ENCODE results near the gene TP53I3.

Gene TP53I3

DNA sequence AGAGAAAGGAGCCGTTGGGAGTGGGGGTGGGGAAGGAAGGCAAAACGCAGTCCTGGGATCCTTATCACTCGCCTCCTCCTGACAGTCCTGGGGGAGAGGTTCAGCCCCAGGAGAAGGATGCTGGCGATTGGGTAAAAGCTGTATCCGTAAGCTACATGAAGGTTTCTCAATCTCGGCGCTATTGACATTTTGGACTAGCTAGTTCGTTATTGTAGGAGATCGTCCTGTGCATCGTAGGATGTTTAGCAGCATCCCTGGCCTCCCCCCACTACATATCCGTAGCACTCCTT is 511 bp upstream of the TP53I3 start:
- Histone ChIP-seq H3K4me1 (peaks cover 8% of the 10 kb centered on the region), H3K4me3 (peak overlapping the region; percentile 47), H3K9me3 (no peaks in the 10 kb centered on the region), H3K27me3 (ENCODE audit: low read depth) (no peaks in the 10 kb centered on the region), H3K36me3 (replicated peaks) (peaks cover 19% of the 10 kb centered on the region)
- DNase-seq (ENCODE audit: low spot score in 2 of 2) = no peak
- in situ Hi-C loops (cut with MboI; ENCODE audit: low sequenced_read_pairs) = loop anchor here (10.0 kb wide), 1 partner anchor 160 kb away; the partner anchor contains the start of gene ATAD2B

DNA sequence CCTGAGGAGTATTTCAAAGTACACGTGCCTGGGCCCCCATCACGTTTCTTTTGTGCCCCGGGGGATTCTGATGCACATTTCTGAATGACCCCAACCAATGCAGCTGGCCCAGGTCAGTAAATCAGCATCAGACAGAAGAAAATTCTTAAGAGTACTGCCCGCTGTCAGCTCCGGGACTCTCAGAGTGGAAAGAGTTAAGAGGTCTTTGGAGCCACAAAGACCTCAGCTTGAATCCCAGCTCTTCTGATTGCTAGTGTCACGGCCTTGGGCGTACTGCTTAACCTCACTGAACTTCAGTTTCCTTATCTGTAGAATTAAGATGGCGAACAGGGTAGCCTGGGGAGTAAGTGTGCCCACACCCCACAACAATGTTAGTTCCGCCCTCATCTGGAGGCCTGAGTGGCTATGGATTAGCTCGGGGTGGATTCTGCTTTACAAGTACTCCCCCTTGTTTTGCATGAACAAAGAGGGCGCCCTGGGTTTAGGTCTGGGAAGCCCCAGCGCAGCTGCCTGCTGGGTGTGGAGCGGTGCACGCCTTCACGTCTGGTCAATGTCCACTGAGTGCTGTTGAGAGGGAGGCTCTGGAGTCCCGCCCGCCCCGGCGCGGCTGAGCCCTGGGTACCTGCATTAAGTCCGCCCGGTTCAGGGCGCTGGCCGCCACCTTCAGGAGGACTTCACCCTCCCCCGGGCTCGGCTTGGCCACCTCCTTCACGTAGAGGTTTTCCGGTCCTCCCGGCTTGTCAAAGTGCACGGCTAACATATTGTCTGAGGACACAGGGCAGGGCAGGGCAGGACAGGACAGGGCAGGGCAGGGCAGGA is 858 bp downstream of the TP53I3 start:
- H3K4me3 ChIP-seq = peak overlapping the region; percentile 47
- no peaks in the 10 kb centered on the region for H3K9me3 ChIP-seq
- in situ Hi-C loops (cut with MboI; ENCODE audit: low sequenced_read_pairs) = loop anchor here (10.0 kb wide), 1 partner anchor 159 kb away; the partner anchor contains the start of gene ATAD2B
- H3K27me3 ChIP-seq (ENCODE audit: low read depth) = no peaks in the 10 kb centered on the region
- H3K4me1 ChIP-seq = peaks cover 8% of the 10 kb centered on the region
- peak; percentile 92 to 94 for DNase-seq (ENCODE audit: low spot score in 2 of 2)
- peaks cover 19% of the 10 kb centered on the region for H3K36me3 ChIP-seq (replicated peaks)

- in situ Hi-C loops (cut with MboI; ENCODE audit: low sequenced_read_pairs) = loop anchor here (10.0 kb wide), 1 partner anchor 158 kb away; the partner anchor contains the start of gene ATAD2B
- DNase-seq (ENCODE audit: low spot score in 2 of 2) = no peak
- peaks cover 19% of the 10 kb centered on the region for H3K36me3 ChIP-seq (replicated peaks)
- peak overlapping the region; percentile 47 for H3K4me3 ChIP-seq
- peaks cover 8% of the 10 kb centered on the region for H3K4me1 ChIP-seq
- H3K27me3 ChIP-seq (ENCODE audit: low read depth) = no peaks in the 10 kb centered on the region
- H3K9me3 ChIP-seq = no peaks in the 10 kb centered on the region
Observed at GRCh38 chr2:24082787-24083566, 1.7 kb downstream of the TP53I3 start.

DNA sequence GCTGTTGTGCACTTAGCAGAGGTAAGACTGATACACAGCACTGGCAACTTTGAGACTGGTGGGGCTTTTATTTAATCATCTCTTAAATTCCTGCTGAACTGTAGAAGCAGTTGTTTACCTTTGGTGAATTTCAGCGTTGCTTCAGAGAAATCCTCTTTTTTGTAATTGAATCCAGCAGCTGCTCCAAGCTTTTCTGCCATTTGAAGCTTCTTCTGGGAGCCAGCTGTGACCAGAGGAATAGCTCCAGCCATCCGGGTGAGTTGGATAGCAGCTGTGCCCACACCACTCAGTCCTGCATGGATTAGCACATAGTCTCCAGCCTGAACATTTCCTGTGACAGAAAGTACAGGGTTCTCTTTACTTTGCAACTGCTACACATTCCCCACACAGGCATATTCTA is 3.9 kb downstream of the TP53I3 start:
- peaks cover 19% of the 10 kb centered on the region for H3K36me3 ChIP-seq (replicated peaks)
- no peaks in the 10 kb centered on the region for H3K27me3 ChIP-seq (ENCODE audit: low read depth)
- DNase-seq (ENCODE audit: low spot score in 2 of 2) = no peak
- no peaks in the 10 kb centered on the region for H3K9me3 ChIP-seq
- H3K4me3 ChIP-seq = no peak overlapping the region
- H3K4me1 ChIP-seq = peaks cover 8% of the 10 kb centered on the region
- in situ Hi-C loops (cut with MboI; ENCODE audit: low sequenced_read_pairs) = loop anchor here (10.0 kb wide), 1 partner anchor 156 kb away; the partner anchor contains the start of gene ATAD2B

DNA sequence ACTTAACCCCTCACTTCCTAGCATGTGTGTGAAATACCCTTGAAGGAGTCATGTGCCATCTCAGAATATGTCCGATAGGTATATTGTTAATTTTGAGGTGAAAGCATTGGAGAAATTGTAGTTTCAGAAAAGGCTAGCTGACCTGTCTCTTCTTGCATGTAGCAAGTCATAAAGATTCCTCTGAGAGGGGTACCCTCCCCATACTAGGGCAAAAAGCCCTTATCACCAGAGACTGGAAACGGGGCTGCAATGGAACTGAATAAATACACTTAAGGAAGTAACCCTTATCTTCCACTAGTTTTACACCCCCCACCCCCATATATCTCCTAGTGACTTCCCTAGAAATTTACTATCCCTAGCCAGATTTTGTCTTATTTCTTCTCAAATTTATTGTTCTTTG is 6.8 kb downstream of the TP53I3 start:
- in situ Hi-C loops (cut with MboI; ENCODE audit: low sequenced_read_pairs) = no loop called here
- H3K36me3 ChIP-seq (replicated peaks) = peaks cover 31% of the 10 kb centered on the region
- peaks cover 3% of the 10 kb centered on the region; the same call in 1 of the 2 replicates for H3K4me1 ChIP-seq
- no peak for DNase-seq (ENCODE audit: low spot score in 2 of 2)
- no peak overlapping the region; the same call in 1 of the 2 replicates for H3K4me3 ChIP-seq
- H3K9me3 ChIP-seq = no peaks in the 10 kb centered on the region
- H3K27me3 ChIP-seq (ENCODE audit: low read depth) = no peaks in the 10 kb centered on the region

DNA sequence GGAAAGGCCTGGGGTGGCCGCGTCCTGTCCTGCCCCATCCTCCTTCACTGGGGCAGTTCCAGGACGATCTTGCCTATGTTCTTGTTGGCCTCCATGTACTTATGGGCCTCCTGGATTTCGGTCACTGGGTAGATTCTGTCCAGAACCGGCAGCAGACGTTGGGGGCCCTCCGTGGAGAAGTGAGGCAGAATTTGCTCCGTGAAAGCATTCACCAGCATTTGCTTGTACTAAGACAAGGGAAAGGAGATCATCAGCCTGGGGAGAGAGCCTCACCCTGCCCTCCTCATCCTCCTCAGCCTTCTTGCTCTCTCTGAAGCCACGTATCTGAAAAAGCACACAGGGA is 7.1 kb downstream of the TP53I3 start:
- in situ Hi-C loops (cut with MboI; ENCODE audit: low sequenced_read_pairs) = no loop called here
- peaks cover 3% of the 10 kb centered on the region; the same call in 1 of the 2 replicates for H3K4me1 ChIP-seq
- no peaks in the 10 kb centered on the region for H3K27me3 ChIP-seq (ENCODE audit: low read depth)
- peaks cover 31% of the 10 kb centered on the region for H3K36me3 ChIP-seq (replicated peaks)
- peak overlapping the region; percentile 89 for H3K4me3 ChIP-seq
- DNase-seq (ENCODE audit: low spot score in 2 of 2) = no peak
- H3K9me3 ChIP-seq = no peaks in the 10 kb centered on the region

GRCh38 chr2:24076849-24077534 is 7.6 kb downstream of the TP53I3 start:
- peak in 1 of 2 experiments; percentile 39 for DNase-seq (ENCODE audit: low spot score in 2 of 2)
- Histone ChIP-seq H3K9me3 (no peaks in the 10 kb centered on the region), H3K4me1 (peaks cover 3% of the 10 kb centered on the region; the same call in 1 of the 2 replicates), H3K4me3 (peak overlapping the region; percentile 89), H3K36me3 (replicated peaks) (peaks cover 29% of the 10 kb centered on the region), H3K27me3 (ENCODE audit: low read depth) (no peaks in the 10 kb centered on the region)
- in situ Hi-C loops (cut with MboI; ENCODE audit: low sequenced_read_pairs) = no loop called here

DNA sequence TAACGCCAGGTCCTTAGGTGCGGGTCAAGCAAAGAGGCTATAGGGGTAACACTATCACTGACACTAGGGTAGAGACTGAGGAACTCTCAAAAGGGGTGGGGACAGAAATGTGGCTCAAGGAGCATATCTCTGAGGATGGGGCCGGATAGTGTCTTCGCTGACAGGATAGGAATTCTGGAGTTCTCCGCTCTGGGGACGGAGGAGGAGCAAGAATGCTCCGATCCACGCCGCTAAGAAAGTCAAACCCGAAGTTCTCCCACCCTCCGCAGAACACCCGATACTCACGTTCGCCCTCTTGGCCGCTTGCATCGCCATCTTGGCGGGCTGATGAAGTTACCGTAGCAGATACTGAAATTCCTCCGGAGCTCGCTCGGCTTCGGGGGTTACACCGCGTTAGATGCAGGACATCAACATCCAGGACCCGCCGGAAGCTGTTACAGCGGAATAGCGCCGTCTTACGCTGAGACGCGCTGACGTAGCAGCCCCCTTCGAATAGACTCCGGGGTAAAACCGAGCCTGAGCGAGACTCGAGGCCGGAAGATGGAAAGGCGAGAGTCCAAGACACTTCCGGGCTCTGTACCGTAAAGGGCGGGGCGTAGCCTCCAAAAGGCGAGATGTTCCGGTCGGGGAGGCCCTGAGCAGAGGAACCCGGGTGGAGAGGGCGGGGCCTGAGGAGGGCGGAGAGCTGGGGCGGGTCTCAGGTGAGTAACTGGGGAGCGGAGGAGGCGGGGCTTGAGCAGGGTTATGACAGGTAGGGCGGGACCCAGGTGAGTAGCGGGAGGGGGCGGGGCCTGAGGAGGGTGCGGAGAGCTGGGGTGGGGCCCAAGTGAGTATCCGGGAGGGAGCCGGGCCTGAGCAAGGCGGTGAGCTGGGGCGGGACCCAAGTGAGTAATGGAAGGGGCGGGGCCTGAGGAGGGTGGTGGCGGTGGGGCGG is 8.5 kb downstream of the TP53I3 start, which contains the start of gene SF3B6:
SF3B6 (minus strand) TSS at position 412 of the 934 bp plus-strand sequence; CDS start at position 315, 97 bp downstream.
- peaks cover 23% of the 10 kb centered on the region for H3K36me3 ChIP-seq (replicated peaks)
- H3K4me3 ChIP-seq = peak within 1 kb of the TSS; percentile 89
- DNase-seq (ENCODE audit: low spot score in 2 of 2) = peak; percentile 97 to 100
- in situ Hi-C loops (cut with MboI; ENCODE audit: low sequenced_read_pairs) = no loop called here
- H3K4me1 ChIP-seq = peaks cover 3% of the 10 kb centered on the region; the same call in 1 of the 2 replicates
- no peaks in the 10 kb centered on the region for H3K9me3 ChIP-seq
- H3K27me3 ChIP-seq (ENCODE audit: low read depth) = no peaks in the 10 kb centered on the region

- DNase-seq (ENCODE audit: low spot score in 2 of 2) = no peak
- Histone ChIP-seq H3K4me3 (peak overlapping the region; percentile 89), H3K27me3 (ENCODE audit: low read depth) (no peaks in the 10 kb centered on the region), H3K9me3 (no peaks in the 10 kb centered on the region), H3K36me3 (replicated peaks) (peaks cover 23% of the 10 kb centered on the region), H3K4me1 (peaks cover 3% of the 10 kb centered on the region; the same call in 1 of the 2 replicates)
- in situ Hi-C loops (cut with MboI; ENCODE audit: low sequenced_read_pairs) = no loop called here
Observed at GRCh38 chr2:24075259-24075658, 9.4 kb downstream of the TP53I3 start.

DNA sequence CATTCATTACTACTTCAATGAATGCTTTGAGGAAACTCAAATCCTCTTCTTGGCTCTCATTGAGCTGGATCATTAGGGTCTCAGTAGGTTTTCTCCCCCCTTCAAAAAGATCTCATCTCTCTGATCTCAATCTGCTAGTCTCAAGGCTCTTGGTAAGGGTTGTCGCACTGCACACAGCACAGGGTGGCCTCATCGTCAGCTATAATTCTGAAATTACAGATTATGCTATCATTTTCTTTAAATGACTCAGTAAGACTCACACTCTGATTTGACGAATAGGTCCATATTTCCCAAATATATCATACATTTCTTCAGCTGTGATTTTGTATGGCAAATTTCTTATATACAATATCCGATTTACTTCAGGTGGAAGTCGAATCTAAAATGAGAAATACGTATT is 10.8 kb downstream of the TP53I3 start:
- Histone ChIP-seq H3K4me3 (no peak overlapping the region), H3K27me3 (ENCODE audit: low read depth) (no peaks in the 10 kb centered on the region), H3K4me1 (peaks cover 3% of the 10 kb centered on the region; the same call in 1 of the 2 replicates), H3K36me3 (replicated peaks) (peaks cover 35% of the 10 kb centered on the region), H3K9me3 (no peaks in the 10 kb centered on the region)
- no peak for DNase-seq (ENCODE audit: low spot score in 2 of 2)
- in situ Hi-C loops (cut with MboI; ENCODE audit: low sequenced_read_pairs) = no loop called here

DNA sequence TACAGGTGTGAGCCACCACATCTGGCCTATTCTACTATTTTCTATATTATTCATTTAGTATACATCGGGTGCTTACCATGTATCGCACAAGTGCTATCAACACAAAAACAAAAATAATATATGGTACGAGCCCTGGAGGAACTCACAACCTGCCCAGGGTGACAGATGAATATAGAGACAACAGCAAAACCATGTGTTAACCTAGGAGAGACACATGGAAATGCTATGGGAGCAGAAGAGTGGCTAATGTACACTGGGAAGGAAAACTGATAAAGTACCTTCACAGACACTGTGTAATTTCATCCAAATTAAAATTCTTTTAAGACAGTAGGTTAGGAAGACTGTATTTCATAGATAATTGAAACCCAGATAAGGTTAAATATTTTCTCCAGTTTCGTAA is 12.4 kb downstream of the TP53I3 start:
- in situ Hi-C loops (cut with MboI; ENCODE audit: low sequenced_read_pairs) = no loop called here
- DNase-seq (ENCODE audit: low spot score in 2 of 2) = no peak
- Histone ChIP-seq H3K4me3 (no peak overlapping the region), H3K36me3 (replicated peaks) (peaks cover 47% of the 10 kb centered on the region), H3K27me3 (ENCODE audit: low read depth) (no peaks in the 10 kb centered on the region), H3K4me1 (peaks cover 3% of the 10 kb centered on the region; the same call in 1 of the 2 replicates), H3K9me3 (no peaks in the 10 kb centered on the region)

DNA sequence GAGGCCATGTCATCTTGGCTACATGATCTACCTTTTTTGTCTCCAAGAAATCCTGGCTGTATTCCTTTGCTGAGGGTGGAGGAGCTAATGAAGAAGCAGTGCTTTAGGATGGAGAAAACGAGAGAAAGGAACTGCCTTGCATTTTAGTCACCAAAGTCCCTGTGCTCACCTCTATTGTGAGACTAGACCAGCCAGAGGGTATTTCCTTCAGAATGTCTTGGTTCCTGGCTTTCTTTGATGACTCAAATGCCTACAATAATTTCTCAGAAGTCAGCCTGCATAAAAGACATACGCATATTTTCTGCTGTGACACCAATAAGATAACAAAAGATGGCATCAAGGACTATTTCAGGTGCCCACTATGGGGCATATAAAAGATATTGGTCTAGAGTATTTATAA is 19.3 kb downstream of the TP53I3 start:
- H3K4me1 ChIP-seq = no peaks in the 10 kb centered on the region
- H3K36me3 ChIP-seq (replicated peaks) = peaks cover 36% of the 10 kb centered on the region
- H3K9me3 ChIP-seq = no peaks in the 10 kb centered on the region
- in situ Hi-C loops (cut with MboI; ENCODE audit: low sequenced_read_pairs) = loop anchor here (10.0 kb wide), 1 partner anchor 241 kb away; no protein-coding TSS in a partner anchor
- no peak overlapping the region for H3K4me3 ChIP-seq
- no peaks in the 10 kb centered on the region for H3K27me3 ChIP-seq (ENCODE audit: low read depth)
- DNase-seq (ENCODE audit: low spot score in 2 of 2) = no peak
